Forelimb muscle (tissue), 1 donor: ENCODE results near the gene CCL5. TPM values are rescaled to one million over a fixed set of nuclear protein-coding genes. Genes with fewer than 3 reads are reported as not detected.

Experiments used
- DNase-seq: peaks from one replicate; pipeline ENCODE4 v3.0.0-alpha.2; 2013; ENCODE audit warnings: low read depth
- polyA plus RNA-seq: library from polyadenylated mRNA; unstranded; fragments of 120-200 nt; gene quantifications from one replicate; pipeline ENCODE4 v1.2.1, GENCODE V29; 2013; ENCODE audit not compliant: insufficient read length

Gene CCL5
- 1.2 TPM for polyA plus RNA-seq

DNA sequence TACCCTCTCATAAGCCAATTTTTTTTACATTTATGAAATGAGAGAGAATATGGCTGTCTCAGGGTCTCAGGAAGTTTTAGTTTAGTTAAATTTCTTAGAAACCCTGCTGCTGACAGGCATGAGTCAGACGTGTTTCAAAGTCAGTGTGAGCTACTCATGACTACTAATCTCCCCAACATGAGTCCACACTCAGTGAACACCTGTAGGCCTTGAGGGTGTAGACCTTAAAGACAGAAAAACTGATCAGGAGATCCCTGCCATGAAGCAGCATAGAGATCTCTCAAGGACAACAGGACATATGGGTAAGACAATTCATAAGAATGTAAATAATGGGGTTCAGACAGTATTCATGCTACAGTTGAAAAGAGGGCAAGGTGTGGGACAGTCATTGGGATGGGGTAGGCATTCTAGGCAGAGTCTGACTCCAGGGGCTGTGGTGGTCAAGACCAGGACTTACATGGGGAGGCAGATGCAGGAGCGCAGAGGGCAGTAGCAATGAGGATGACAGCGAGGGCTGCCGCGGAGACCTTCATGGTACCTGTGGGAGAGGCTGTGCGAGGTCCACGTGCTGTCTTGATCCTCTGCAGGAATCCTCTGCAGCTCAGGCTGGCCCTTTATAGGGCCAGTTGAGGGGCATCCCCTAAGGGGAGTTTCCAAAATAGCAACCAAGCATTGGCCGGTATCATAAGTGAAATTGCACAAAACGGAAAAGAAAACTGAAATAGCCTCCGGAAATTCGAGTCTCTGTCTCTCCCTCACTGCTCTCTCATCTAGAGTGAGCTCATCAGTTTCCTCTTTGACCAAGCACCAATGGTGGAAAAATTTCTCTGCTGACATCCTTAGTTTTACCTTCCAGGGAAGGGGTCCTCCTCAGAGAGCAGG, at the start of gene CCL5:
TSS of gene CCL5 (minus strand) at position 588 of the 882 bp plus-strand sequence.
- no peak for DNase-seq

- DNase-seq, result no peak
These were observed 47.6 kb upstream of the CCL5 start for GRCh38 chr17:35927714-35928113.

DNA sequence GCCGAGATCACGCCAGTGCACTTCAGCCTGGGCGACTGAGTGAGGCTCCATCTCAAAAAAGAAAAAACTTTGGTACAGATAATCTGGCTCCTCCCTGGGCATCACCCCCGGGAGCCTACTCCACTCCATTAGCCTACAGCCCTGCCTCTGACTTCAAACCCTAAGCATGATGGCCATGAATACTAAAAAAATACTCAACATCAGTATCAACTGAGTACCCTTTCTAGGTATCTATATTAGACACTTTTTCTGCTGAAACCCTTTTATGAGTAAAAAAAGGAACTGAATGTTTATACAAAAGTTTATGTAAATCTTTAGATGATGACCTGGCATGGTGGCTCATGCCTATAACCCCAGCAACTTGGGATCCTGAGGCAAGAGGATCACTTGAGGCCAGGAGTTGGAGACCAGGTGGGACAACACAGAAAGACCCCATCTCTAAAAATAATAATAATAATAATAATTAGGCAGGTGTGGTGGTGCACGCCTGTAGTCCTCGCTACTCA, 43.5 kb upstream of the CCL5 start:
- no peak for DNase-seq

GRCh38 chr17:35920229-35920628, 40.1 kb upstream of the CCL5 start:
- DNase-seq, result no peak

- DNase-seq, result no peak
These were observed 38.5 kb upstream of the CCL5 start for GRCh38 chr17:35918665-35919064.

GRCh38 chr17:35917519-35918213, 37.5 kb upstream of the CCL5 start:
- DNase-seq, result no peak

DNA sequence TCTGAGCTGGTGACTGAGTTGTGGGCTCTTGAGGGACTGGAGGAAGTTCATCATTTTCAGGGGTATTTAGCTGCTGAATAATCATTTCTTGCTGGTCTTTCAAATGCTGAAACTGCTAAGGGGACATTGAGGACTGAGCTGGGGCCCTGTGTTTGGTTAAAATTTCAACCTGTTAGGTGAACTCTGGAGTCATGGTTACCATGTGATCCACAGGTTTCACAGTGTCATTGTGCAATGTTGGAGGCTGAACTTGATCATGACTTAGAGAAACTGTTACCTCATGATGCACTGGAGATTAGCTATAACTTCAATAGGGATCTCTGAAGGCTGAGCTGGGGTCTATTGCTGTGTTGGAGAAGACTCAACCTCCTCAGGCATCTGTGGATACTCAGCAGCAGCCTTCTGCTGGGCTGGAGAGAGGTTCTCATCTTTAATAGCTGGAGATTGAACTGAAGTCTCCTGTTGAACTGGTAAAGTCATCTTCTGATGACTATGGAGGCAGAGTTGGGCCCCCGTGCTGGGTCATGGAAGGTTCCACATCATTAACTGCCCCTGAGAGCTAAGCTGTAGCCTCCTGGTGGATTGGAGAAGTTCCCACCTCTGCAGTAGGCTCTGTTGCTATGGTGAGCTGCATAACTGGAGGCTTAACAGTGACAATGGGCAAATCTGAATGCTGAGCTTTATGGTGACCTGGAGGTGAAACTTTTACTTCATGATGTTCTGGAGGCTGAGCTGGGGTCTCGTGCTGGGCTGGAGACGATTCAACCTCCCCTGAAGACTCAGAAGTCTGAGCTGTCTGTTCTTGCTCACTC, 35.2 kb upstream of the CCL5 start:
- no peak for DNase-seq

- DNase-seq, result no peak
These were observed 34.2 kb upstream of the CCL5 start for GRCh38 chr17:35914354-35914753.

DNA sequence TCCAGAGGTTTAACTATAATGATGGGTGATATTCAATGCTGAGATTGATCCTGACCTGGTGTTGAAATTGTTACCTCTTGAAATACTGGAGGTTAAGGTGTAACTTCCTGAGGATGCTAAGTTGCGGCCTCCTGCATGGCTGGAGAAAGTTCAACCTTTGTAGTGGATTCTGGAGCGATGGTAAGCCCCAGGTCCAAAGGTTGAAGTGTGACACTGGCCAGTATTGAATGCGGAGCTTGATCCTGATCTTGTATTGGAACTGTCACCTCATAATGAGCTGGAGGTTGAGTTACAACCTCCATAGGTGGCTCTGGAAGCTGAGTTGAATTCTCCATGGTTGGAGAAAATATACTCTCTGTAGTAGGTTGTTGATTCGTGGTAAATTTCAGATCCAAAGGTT, 33.4 kb upstream of the CCL5 start:
- DNase-seq, result no peak

DNA sequence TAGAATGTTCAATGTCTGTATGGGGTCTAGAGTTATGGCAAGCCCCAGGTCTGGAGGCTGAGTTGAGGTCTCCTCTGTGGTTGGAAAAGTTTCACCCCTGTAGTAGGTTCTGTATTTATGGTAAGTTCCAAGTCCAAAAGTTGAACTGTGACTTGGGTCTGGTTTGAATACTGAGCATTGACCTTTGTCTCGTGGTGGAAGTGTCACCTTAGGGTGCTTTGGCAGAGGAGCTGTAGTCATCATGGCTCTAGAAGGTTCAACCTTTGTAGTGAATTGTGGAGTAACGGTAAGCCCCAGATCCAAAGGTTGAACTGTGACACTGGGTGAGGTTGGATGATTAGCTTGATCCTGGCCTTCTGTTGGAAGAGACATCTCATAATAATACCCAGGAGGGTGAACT, 32.8 kb upstream of the CCL5 start:
- DNase-seq, result no peak

GRCh38 chr17:35912339-35912912, 32.3 kb upstream of the CCL5 start:
- no peak for DNase-seq

GRCh38 chr17:35909408-35909807, 29.2 kb upstream of the CCL5 start:
- no peak for DNase-seq

DNA sequence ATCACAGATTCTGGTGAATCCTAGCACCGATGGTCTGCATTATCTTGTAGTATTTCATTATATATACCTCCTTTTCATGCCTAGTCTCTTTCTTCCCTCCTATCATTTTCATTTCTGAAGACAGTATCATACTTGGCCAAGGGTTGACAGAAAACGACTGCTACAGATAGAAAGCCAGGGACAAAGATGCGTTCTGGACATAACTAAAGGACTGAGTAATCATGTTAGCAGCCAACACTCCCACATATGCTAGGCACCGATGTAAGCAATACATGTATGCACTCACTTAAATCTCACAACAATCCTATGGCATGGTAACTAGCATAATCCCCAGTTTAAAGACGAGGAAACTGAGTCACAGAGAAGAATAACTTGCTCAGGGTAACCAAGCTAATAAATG, 27.5 kb upstream of the CCL5 start:
- DNase-seq, result no peak

- DNase-seq, result no peak
These were observed 26.9 kb upstream of the CCL5 start for GRCh38 chr17:35906926-35907637.

- no peak for DNase-seq
These were observed 26.2 kb upstream of the CCL5 start for GRCh38 chr17:35906191-35906925.

DNA sequence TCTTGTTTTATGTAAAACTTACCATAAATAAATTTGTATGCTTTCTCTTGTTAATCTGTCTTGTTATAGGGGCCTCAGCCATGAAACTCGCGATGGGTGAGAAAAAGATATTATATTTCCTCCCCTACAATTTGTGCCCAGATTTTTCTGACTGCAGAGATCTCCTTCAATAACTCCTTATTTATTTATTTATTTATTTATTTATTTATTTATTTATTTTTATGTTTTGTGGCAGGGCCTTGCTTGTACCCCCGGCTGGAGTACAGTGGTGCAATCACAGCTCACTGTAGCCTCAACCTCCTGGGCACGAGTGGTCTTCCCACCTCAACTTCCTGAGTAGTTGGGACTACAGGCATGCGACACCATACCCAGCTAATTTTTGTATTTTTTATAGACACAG, 23.3 kb upstream of the CCL5 start:
- no peak for DNase-seq

DNA sequence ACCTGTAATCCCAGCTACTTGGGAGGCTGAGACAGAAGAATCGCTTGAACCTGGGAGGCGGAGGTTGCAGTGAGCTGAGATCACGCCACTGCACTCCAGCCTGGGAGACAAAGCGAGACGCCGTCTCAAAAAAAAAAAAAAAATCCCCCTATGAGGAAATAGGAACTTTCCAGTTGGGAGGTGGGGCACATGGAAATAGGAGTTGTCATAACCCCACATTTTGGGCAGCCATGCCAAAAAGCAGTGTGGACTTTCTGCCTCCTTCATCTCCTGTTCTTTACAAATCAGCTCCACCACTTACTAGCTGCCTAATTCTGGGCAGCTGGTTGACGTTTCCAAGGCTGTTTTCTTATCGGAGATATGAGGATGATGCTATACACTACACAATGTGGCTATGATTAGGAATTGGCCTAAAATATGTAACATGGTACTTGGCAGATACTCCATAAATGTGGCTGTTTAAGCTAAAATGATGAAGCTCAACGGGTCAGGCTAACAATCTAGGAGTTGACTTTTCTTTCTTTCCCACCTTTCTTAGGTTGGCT, 21.5 kb upstream of the CCL5 start:
- no peak for DNase-seq

DNA sequence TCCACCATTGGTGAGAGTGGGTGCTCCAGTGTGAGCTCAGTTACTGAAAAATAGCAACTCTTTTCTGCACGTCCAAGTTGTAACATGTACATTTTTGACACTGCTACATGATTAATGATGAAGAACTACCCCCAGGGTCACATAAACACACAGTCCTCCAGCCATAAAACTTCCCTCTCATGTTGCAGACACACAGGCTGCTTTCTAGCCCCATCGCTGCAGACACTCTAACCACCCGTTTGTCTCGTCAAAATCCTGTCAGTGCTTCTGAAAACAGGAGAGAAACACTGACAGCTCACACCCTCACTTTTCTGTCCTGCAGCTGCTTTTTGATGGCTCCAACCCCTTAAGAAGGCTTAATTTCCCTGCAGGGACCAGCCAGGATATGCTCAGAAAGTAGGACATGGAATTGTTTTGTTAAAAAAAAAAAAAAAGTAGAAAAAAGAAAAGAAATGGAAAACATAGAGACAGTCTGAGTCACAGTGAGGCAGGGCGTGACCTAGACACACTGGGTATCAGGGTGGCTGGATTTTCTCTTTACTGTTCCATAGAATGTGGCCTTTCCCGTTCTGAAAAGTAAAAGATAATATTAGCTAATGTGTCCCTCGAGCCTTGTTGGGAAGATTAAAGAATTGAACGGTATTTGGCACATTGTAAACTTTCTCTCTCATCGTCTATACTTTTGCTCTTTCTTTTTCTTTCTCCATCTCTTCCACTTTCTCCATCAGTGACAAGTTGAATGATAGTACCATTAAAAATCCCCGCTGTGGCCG, 20.7 kb upstream of the CCL5 start:
- DNase-seq, result no peak

- DNase-seq, result no peak
These were observed 20.1 kb upstream of the CCL5 start for GRCh38 chr17:35900280-35900679.
